Adrenal gland (tissue), 12 donors: ENCODE measurements around the gene PEPD. TPM values are rescaled to one million over a fixed set of nuclear protein-coding genes. Genes with fewer than 3 reads are reported as not detected.

Source experiments
- DNase-seq, 7 donors: peaks; one replicate each; pipeline ENCODE4 v3.0.0-alpha.2; 2019 to 2020
- H3K27ac ChIP-seq, 5 donors: fragments of 200-600 bp; sonication (generic) in 4 of 5; 1 replicate in 3 of 5; 2 replicates in 2 of 5; pipeline versions ENCODE4 v1.5.1 to v1.8.0; 2016 to 2020; ENCODE audit warnings: mild to moderate bottlenecking in 1 of 5
- H3K27me3 ChIP-seq: fragments of 200-600 bp; 2 replicates; pipeline ENCODE4 v1.8.0; 2021
- H3K36me3 ChIP-seq, 2 donors: fragments of 200-600 bp; replicated peaks in 1 of 2; 1 replicate in 1 of 2; 2 replicates in 1 of 2; pipeline versions ENCODE4 v1.5.1 to v1.8.0; 2018 to 2022
- H3K4me1 ChIP-seq, 2 donors: fragments of 200-600 bp; replicated peaks in 1 of 2; 1 replicate in 1 of 2; 2 replicates in 1 of 2; pipeline versions ENCODE4 v1.5.1 to v1.8.0; 2018 to 2021
- H3K4me3 ChIP-seq, 4 donors: fragments of 200-600 bp; sonication (generic) in 3 of 4; one replicate each; pipeline ENCODE4 v1.5.1; 2016 to 2018
- H3K9me3 ChIP-seq, 3 donors: fragments of 200-600 bp; sonication (generic) in 1 of 3; replicated peaks in 1 of 3; 1 replicate in 2 of 3; 2 replicates in 1 of 3; pipeline versions ENCODE4 v1.5.1 to v1.8.0; 2016 to 2021
- CTCF ChIP-seq, 6 experiments: fragments of 450-650 bp in 4 of 6; fragments of 200-600 bp in 2 of 6; sonication (generic) in 1 of 6; IDR thresholded peaks; 1 replicate in 5 of 6; 2 replicates in 1 of 6; pipeline versions ENCODE4 v1.5.1 to v1.8.0; 2016 to 2021; ENCODE audit warnings: antibody characterized with exemption in 6 of 6, mild to moderate bottlenecking in 2 of 6, moderate library complexity in 1 of 6
- POLR2A ChIP-seq, 2 donors: fragments of 450-650 bp; IDR thresholded peaks; one replicate each; pipeline ENCODE4 v1.6.1; 2017; ENCODE audit warnings: antibody characterized with exemption in 2 of 2, mild to moderate bottlenecking in 2 of 2, moderate library complexity in 1 of 2
- WGBS, 4 donors: extraction: QIAGEN DNeasy Blood & Tissue Kit in 2 of 4; methylation state at CpG; one replicate each; pipeline versions ENCODE4 v1.1.5 to v1.1.7; 2013 to 2017; 5-methylcytosine and 5-hydroxymethylcytosine counted together
- intact Hi-C, 2 donors: fragments of 100-400 bp; cut with DNase I; formaldehyde crosslinking; loops; one replicate each; pipeline versions ENCODE4 v1.14.1 to v1.15.0; 2022 to 2023
- polyA plus RNA-seq, 3 donors: library from polyadenylated mRNA; stranded (reverse); fragments of 200-250 nt in 2 of 3; fragments of 350-450 nt in 1 of 3; fragmentation: Illumina TruSeq in 1 of 3; extraction: RNeasy Lipid Tissue Mini Kit (QIAGEN cat#74804) in 1 of 3; gene quantifications; one replicate each; pipeline ENCODE4 v1.2.3, GENCODE V29; 2013 to 2014
- total RNA-seq, 9 donors: library from RNA; depleted of rRNA in 4 of 9; stranded (reverse); fragments of >200 nt in 4 of 9; fragments of 120-200 nt in 1 of 9; fragmentation: NEBNext Ultra II Directional in 1 of 9; extraction: Animal tissue kit (Norgen Biotek cat#: 25700) in 1 of 9; gene quantifications; one replicate each; pipeline versions ENCODE4 v1.1.0 to v1.2.4, GENCODE V29; 2013 to 2023
- donor health status: healthy with polysubstance abuse.
- donor health status: Bipolar disorder and iron deficiency.
- donor health status: DM: yes; HTN: yes; CAD: no.
- donor health status: DM: no; HTN: no; CAD: no.
- donor health status: DM: no; HTN: no; CAD: no.
- donor health status: DM: yes; HTN: yes; CAD: no.

Gene PEPD
- total and polyA plus RNA-seq, 12 donors: 24.4 to 311 (median 116) TPM

GRCh38 chr19:33532859-33533460 is 11.4 kb upstream of the PEPD start:
- no peak overlapping the region for H3K27ac ChIP-seq
- no peak overlapping the region for H3K4me3 ChIP-seq
- intact Hi-C loops: no loop called here
- no peaks in the 10 kb centered on the region for H3K9me3 ChIP-seq
- H3K4me1 ChIP-seq: no peaks in the 10 kb centered on the region
- no peaks in the 10 kb centered on the region for H3K27me3 ChIP-seq
- no peaks in the 10 kb centered on the region for H3K36me3 ChIP-seq
- no peak for DNase-seq
- TF ChIP-seq CTCF (IDR thresholded peaks at IDR 0.05): no peak
- no peak for TF ChIP-seq POLR2A (IDR thresholded peaks at IDR 0.05)
- 4 to 23% (median 17%) methylated on average over 4 to 6 of the region's 6 CpGs for WGBS, 4 donors

GRCh38 chr19:33530842-33531241 is 9.3 kb upstream of the PEPD start:
- WGBS, 4 donors: 46 to 66% (median 60%) methylated on average over 2 to 4 of the region's 4 CpGs
- TF ChIP-seq POLR2A (IDR thresholded peaks at IDR 0.05) (no peak), CTCF (IDR thresholded peaks at IDR 0.05) (no peak)
- Histone ChIP-seq H3K27ac (no peak overlapping the region), H3K4me1 (no peaks in the 10 kb centered on the region), H3K4me3 (no peak overlapping the region), H3K9me3 (no peaks in the 10 kb centered on the region), H3K27me3 (no peaks in the 10 kb centered on the region), H3K36me3 (no peaks in the 10 kb centered on the region)
- intact Hi-C loops: no loop called here
- no peak for DNase-seq

- Histone ChIP-seq H3K36me3 (no peaks in the 10 kb centered on the region), H3K4me1 (no peaks in the 10 kb centered on the region), H3K9me3 (no peaks in the 10 kb centered on the region), H3K4me3 (no peak overlapping the region), H3K27ac (no peak overlapping the region), H3K27me3 (no peaks in the 10 kb centered on the region)
- intact Hi-C loops: no loop called here
- DNase-seq: no peak
- WGBS, 4 donors: 49 to 56% (median 50%) methylated on average over 3 of the region's 3 CpGs
- no peak for TF ChIP-seq POLR2A (IDR thresholded peaks at IDR 0.05)
- no peak for TF ChIP-seq CTCF (IDR thresholded peaks at IDR 0.05)
Measured at GRCh38 chr19:33530296-33530695, 8.7 kb upstream of the PEPD start.

GRCh38 chr19:33529094-33529676 is 7.6 kb upstream of the PEPD start:
- WGBS, 4 donors: 68 to 75% (median 71%) methylated on average over 9 to 12 of the region's 12 CpGs
- intact Hi-C loops: no loop called here
- TF ChIP-seq CTCF (IDR thresholded peaks at IDR 0.05) (no peak), POLR2A (IDR thresholded peaks at IDR 0.05) (no peak)
- DNase-seq: no peak
- H3K27ac ChIP-seq: no peak overlapping the region
- no peaks in the 10 kb centered on the region for H3K27me3 ChIP-seq
- H3K4me3 ChIP-seq: no peak overlapping the region
- no peaks in the 10 kb centered on the region for H3K9me3 ChIP-seq
- no peaks in the 10 kb centered on the region for H3K36me3 ChIP-seq
- H3K4me1 ChIP-seq: peaks cover 0 to 2% of the 10 kb centered on the region in 2 donors
